IMR-90 (cell line): ENCODE results near the gene TMEM161B. TPM values are rescaled to one million over a fixed set of nuclear protein-coding genes. Genes with fewer than 3 reads are reported as not detected.

ENCODE experiments used
- ATAC-seq: fragments of 200-7000 bp; cut with Tn5 transposase; 2 replicates; pipeline ENCODE4 v1.9.1; 2020; ENCODE audit warnings: low read depth, mild to moderate bottlenecking, moderate library complexity
- BruUV-seq: library from RNA; stranded (reverse); fragments of 400-500 nt; replicated peaks from 2 replicates; lab custom pipeline; 2021; lab: Mats Ljungman, UMichigan
- CTCF ChIA-PET: fragments of 300-600 bp; formaldehyde crosslinking; extraction: SDS; loops from one replicate; lab custom pipeline; 2021; ENCODE audit warnings: antibody characterized with exemption; lab: Yijun Ruan, JAX
- POLR2A ChIA-PET: fragments of 300-600 bp; sonication (Branson Sonifier 250); formaldehyde crosslinking; loops from one replicate; lab custom pipeline; 2022; ENCODE audit warnings: antibody characterized with exemption; ENCODE audit not compliant: unreplicated experiment; lab: Charles Lee
- DNase-seq: peaks from one replicate; pipeline ENCODE4 v3.0.0; 2013
- H2AFZ ChIP-seq: replicated peaks from 2 replicates; pipeline ENCODE3; 2013; ENCODE audit warnings: low read length, mild to moderate bottlenecking; ENCODE audit not compliant: poor library complexity
- H2AK5ac ChIP-seq: 2 replicates; pipeline ENCODE4 v1.6.1; 2013; ENCODE audit warnings: low read depth, low read length, inconsistent platforms
- H2AK9ac ChIP-seq: replicated peaks from 2 replicates; pipeline ENCODE3; 2013; ENCODE audit warnings: mild to moderate bottlenecking, low read depth, low read length, moderate library complexity; ENCODE audit not compliant: poor library complexity
- H2BK120ac ChIP-seq: 2 replicates; pipeline ENCODE4 v1.6.1; 2013; ENCODE audit warnings: low read depth, low read length, inconsistent platforms
- H2BK15ac ChIP-seq: 3 replicates; pipeline ENCODE4 v1.6.1; 2013; ENCODE audit warnings: low read depth, low read length, inconsistent platforms
- H2BK20ac ChIP-seq: 2 replicates; pipeline ENCODE4 v1.6.1; 2013; ENCODE audit warnings: low read depth, mild to moderate bottlenecking, inconsistent platforms, low read length, moderate library complexity
- H2BK5ac ChIP-seq: 2 replicates; pipeline ENCODE4 v1.6.1; 2013; ENCODE audit warnings: mild to moderate bottlenecking, low read depth, low read length, inconsistent platforms; ENCODE audit not compliant: poor library complexity, severe bottlenecking
- H3K14ac ChIP-seq: replicated peaks from 2 replicates; pipeline ENCODE4 v1.6.1; 2013; ENCODE audit warnings: low read depth, low read length, inconsistent platforms
- H3K18ac ChIP-seq: 2 replicates; pipeline ENCODE4 v1.6.1; 2013; ENCODE audit warnings: low read depth, low read length, control low read depth
- H3K23ac ChIP-seq: 2 replicates; pipeline ENCODE4 v1.6.1; 2013; ENCODE audit warnings: low read depth, low read length, inconsistent platforms
- H3K27ac ChIP-seq: 2 replicates; pipeline ENCODE4 v1.5.1; 2013; ENCODE audit warnings: mild to moderate bottlenecking, control low read depth, low read length; ENCODE audit not compliant: insufficient read depth
- H3K27me3 ChIP-seq: 2 replicates; pipeline ENCODE4 v1.6.1; 2013; ENCODE audit warnings: low read length; ENCODE audit not compliant: control insufficient read depth, insufficient read depth
- H3K36me3 ChIP-seq: 2 replicates; pipeline ENCODE4 v1.6.1; 2013; ENCODE audit warnings: low read length, mixed read lengths; ENCODE audit not compliant: control insufficient read depth, insufficient read depth
- H3K4ac ChIP-seq: 2 replicates; pipeline ENCODE4 v1.6.1; 2013; ENCODE audit warnings: low read depth, low read length, inconsistent platforms
- H3K4me1 ChIP-seq: 2 replicates; pipeline ENCODE4 v1.6.1; 2013; ENCODE audit warnings: low read length, mixed read lengths; ENCODE audit not compliant: control insufficient read depth, insufficient read depth
- H3K4me2 ChIP-seq: 2 replicates; pipeline ENCODE4 v1.6.1; 2013; ENCODE audit warnings: low read depth, mild to moderate bottlenecking, control low read depth, low read length, moderate library complexity
- H3K4me3 ChIP-seq: 2 replicates; pipeline ENCODE4 v1.5.1; 2013; ENCODE audit warnings: low read depth, mild to moderate bottlenecking, control low read depth, low read length, moderate library complexity; ENCODE audit not compliant: insufficient read depth
- H3K56ac ChIP-seq: 2 replicates; pipeline ENCODE4 v1.6.1; 2013; ENCODE audit warnings: low read length, inconsistent platforms; ENCODE audit not compliant: insufficient read depth; ENCODE audit errors: extremely low read depth
- H3K79me1 ChIP-seq, 2 experiments: 2 replicates each; pipeline ENCODE4 v1.6.1; 2013; ENCODE audit warnings: low read length in 2 of 2, inconsistent platforms in 1 of 2, low read depth in 1 of 2
- H3K9ac ChIP-seq: 2 replicates; pipeline ENCODE4 v1.6.1; 2013; ENCODE audit warnings: low read depth, low read length, control low read depth
- H3K9me1 ChIP-seq: 2 replicates; pipeline ENCODE4 v1.6.1; 2013; ENCODE audit warnings: low read length, inconsistent platforms; ENCODE audit not compliant: insufficient read depth
- H3K9me3 ChIP-seq: 2 replicates; pipeline ENCODE4 v1.6.1; 2013; ENCODE audit warnings: low read length; ENCODE audit not compliant: control insufficient read depth, insufficient read depth
- H4K20me1 ChIP-seq: 2 replicates; pipeline ENCODE4 v1.6.1; 2013; ENCODE audit warnings: low read length, inconsistent platforms; ENCODE audit not compliant: insufficient read depth
- H4K5ac ChIP-seq: 2 replicates; pipeline ENCODE4 v1.6.1; 2013; ENCODE audit warnings: mild to moderate bottlenecking, low read depth, low read length, control low read depth
- H4K8ac ChIP-seq, 2 experiments: 2 replicates each; pipeline ENCODE4 v1.6.1; 2013; ENCODE audit warnings: low read depth in 2 of 2, low read length in 2 of 2, control low read depth in 1 of 2, inconsistent platforms in 1 of 2
- H4K91ac ChIP-seq: 2 replicates; pipeline ENCODE4 v1.6.1; 2013; ENCODE audit warnings: low read depth, low read length, inconsistent platforms; ENCODE audit not compliant: insufficient read depth
- BHLHE40 ChIP-seq: fragments of 150-350 bp; IDR thresholded peaks from 2 replicates; pipeline ENCODE4 v1.6.1; 2016; ENCODE audit warnings: mild to moderate bottlenecking, low read depth, low read length
- CHD1 ChIP-seq: IDR thresholded peaks from 2 replicates; pipeline ENCODE4 v1.6.1; 2012; ENCODE audit warnings: low read depth, low read length, improper control_type of control experiment
- CTCF ChIP-seq: conservative IDR thresholded peaks from 2 replicates; pipeline ENCODE4 v1.5.1; 2012; ENCODE audit warnings: mild to moderate bottlenecking, low read depth, low read length, improper control_type of control experiment
- ELK1 ChIP-seq: fragments of 150-350 bp; IDR thresholded peaks from 2 replicates; pipeline ENCODE4 v1.6.1; 2016; ENCODE audit warnings: low read depth, mild to moderate bottlenecking, low read length, moderate library complexity, borderline replicate concordance
- FOS ChIP-seq: fragments of 150-350 bp; IDR thresholded peaks from 2 replicates; pipeline ENCODE4 v1.6.1; 2016; ENCODE audit warnings: low read depth, low read length
- MAFK ChIP-seq: IDR thresholded peaks from 2 replicates; pipeline ENCODE4 v1.6.1; 2012; ENCODE audit warnings: low read depth, low read length, improper control_type of control experiment
- MAZ ChIP-seq: IDR thresholded peaks from 2 replicates; pipeline ENCODE4 v1.6.1; 2012; ENCODE audit warnings: low read depth, mild to moderate bottlenecking, low read length, improper control_type of control experiment, moderate library complexity, borderline replicate concordance
- MXI1 ChIP-seq: IDR thresholded peaks from 2 replicates; pipeline ENCODE4 v1.6.1; 2012; ENCODE audit warnings: low read depth, mild to moderate bottlenecking, low read length, moderate library complexity, borderline replicate concordance
- NFE2L2 ChIP-seq: fragments of 150-350 bp; IDR thresholded peaks from 2 replicates; pipeline ENCODE4 v1.6.1; 2016; ENCODE audit warnings: low read depth, mild to moderate bottlenecking, low read length
- POLR2A ChIP-seq: IDR thresholded peaks from 2 replicates; pipeline ENCODE4 v1.6.1; 2012; ENCODE audit warnings: mild to moderate bottlenecking, low read depth, low read length
- RCOR1 ChIP-seq: IDR thresholded peaks from 2 replicates; pipeline ENCODE4 v1.6.1; 2012; ENCODE audit warnings: mild to moderate bottlenecking, low read length, improper control_type of control experiment; ENCODE audit not compliant: insufficient replicate concordance
- RFX5 ChIP-seq: IDR thresholded peaks from 2 replicates; pipeline ENCODE4 v1.8.0; 2012; ENCODE audit warnings: low read depth, mild to moderate bottlenecking, low read length, moderate library complexity
- USF2 ChIP-seq: fragments of 150-350 bp; IDR thresholded peaks from 2 replicates; pipeline ENCODE4 v1.6.1; 2017; ENCODE audit warnings: mild to moderate bottlenecking, antibody characterized with exemption, low read length, low read depth
- WGBS, 2 experiments: methylation state at CpG; one replicate each; pipeline versions ENCODE4 v1.1.5 to v1.1.7; 2013; ENCODE audit warnings: missing lambda C conversion rate in 2 of 2; ENCODE audit not compliant: insufficient read length in 1 of 2; ENCODE audit errors: extremely low coverage in 2 of 2; 5-methylcytosine and 5-hydroxymethylcytosine counted together
- dilution Hi-C: fragments of 300-500 bp; cut with HindIII; formaldehyde crosslinking; loops from one replicate; pipeline ENCODE4 v1.14.3; 2018; ENCODE audit warnings: low sequenced_read_pairs; ENCODE audit not compliant: unreplicated experiment
- in situ Hi-C: fragments of 300-500 bp; cut with MboI; formaldehyde crosslinking; loops from 3 replicates; pipeline ENCODE4 v1.14.3; 2019; ENCODE audit warnings: low sequenced_read_pairs, inconsistent platforms, mixed read lengths
- intact Hi-C: fragments of 100-400 bp; cut with micrococcal nuclease; formaldehyde crosslinking; loops from 2 replicates; pipeline ENCODE4 v1.10.0; 2022
- polyA plus RNA-seq, 3 experiments: library from polyadenylated mRNA; depleted of rRNA; stranded (reverse); fragments of >200 nt; gene quantifications; 2 replicates each; pipeline ENCODE4 v1.2.3, GENCODE V29; 2012; ENCODE audit warnings: low replicate concordance in 1 of 3
- total RNA-seq: library from RNA; depleted of rRNA; stranded (reverse); fragments of >200 nt; gene quantifications from 2 replicates; pipeline ENCODE4 v1.2.3, GENCODE V29; 2012

Gene TMEM161B
- total and polyA plus RNA-seq, 2 of the 4 experiments (the other 2 are of a cell fraction) = 7.4 to 9.3 TPM

GRCh38 chr5:88251048-88251711 lies 17.5 kb downstream of the TMEM161B start:
- Histone ChIP-seq H2AK5ac (no peak overlapping the region), H3K27ac (no peak overlapping the region), H4K91ac (no peak overlapping the region), H2BK15ac (no peak overlapping the region), H3K36me3 (no peaks in the 10 kb centered on the region), H2BK20ac (no peak overlapping the region), H3K27me3 (no peaks in the 10 kb centered on the region), H3K79me1 (peaks cover 25 to 40% of the 10 kb centered on the region in 2 experiments), H2AFZ (no peak overlapping the region), H3K4me3 (no peak overlapping the region), H3K4me2 (no peak overlapping the region), H2BK120ac (no peak overlapping the region), H2AK9ac (no peak overlapping the region), H3K18ac (no peak overlapping the region), H3K4me1 (no peaks in the 10 kb centered on the region), H4K5ac (no peak overlapping the region), H2BK5ac (no peak overlapping the region), H3K9ac (no peak overlapping the region), H3K9me1 (no peaks in the 10 kb centered on the region), H4K20me1 (no peaks in the 10 kb centered on the region; the same call in 1 of the 2 replicates), H3K23ac (no peak overlapping the region), H4K8ac (no peak overlapping the region), H3K4ac (no peak overlapping the region), H3K56ac (no peak overlapping the region), H3K9me3 (no peaks in the 10 kb centered on the region), H3K14ac (no peak overlapping the region)
- intact Hi-C loops (no loop called here), dilution Hi-C loops (no loop called here), in situ Hi-C loops (no loop called here)
- no TSS peak for BruUV-seq
- no CpG with 5 or more reads among the region's 2 CpGs for WGBS, 2 experiments
- POLR2A ChIA-PET = no interaction called here
- CTCF ChIA-PET = no interaction called here
- DNase-seq (peak; percentile 52), ATAC-seq (no peak)
- TF ChIP-seq RCOR1 (no peak), NFE2L2 (no peak), USF2 (no peak), CHD1 (no peak), MAZ (no peak), FOS (no peak), RFX5 (no peak), MXI1 (no peak), ELK1 (no peak), BHLHE40 (no peak), POLR2A (no peak), CTCF (no peak), MAFK (no peak)
